HG02852 (cell line): ENCODE results near the gene NSD1.

ENCODE experiments used
- ATAC-seq: cut with Tn5 transposase; IDR thresholded peaks from one replicate; pipeline ENCODE4 v1.9.1; 2021; ENCODE audit warnings: mild to moderate bottlenecking, moderate library complexity; ENCODE audit not compliant: unreplicated experiment

NSD1 gene

DNA sequence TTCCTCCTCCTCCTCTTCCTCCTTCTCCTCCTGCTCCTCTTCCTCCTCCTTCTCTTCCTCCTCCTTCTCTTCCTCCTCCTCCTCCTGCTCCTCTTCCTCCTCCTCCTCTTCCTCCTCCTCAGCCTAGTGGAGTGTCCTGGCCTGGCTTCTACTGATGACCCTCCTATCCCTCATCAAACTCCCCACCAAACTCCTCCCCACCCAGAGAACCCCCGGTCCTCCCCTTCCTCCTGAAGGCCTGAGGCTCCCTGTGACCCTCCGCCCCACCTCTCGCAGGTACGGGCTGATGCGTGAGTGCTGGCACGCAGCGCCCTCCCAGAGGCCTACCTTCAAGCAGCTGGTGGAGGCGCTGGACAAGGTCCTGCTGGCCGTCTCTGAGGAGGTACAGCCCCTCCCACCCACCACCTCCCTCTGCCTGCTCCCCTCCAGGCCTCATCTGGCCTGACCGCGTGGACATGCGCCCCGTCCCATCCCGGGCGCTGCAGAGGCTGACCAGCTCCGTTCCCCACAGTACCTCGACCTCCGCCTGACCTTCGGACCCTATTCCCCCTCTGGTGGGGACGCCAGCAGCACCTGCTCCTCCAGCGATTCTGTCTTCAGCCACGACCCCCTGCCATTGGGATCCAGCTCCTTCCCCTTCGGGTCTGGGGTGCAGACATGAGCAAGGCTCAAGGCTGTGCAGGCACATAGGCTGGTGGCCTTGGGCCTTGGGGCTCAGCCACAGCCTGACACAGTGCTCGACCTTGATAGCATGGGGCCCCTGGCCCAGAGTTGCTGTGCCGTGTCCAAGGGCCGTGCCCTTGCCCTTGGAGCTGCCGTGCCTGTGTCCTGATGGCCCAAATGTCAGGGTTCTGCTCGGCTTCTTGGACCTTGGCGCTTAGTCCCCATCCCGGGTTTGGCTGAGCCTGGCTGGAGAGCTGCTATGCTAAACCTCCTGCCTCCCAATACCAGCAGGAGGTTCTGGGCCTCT lies 36.3 kb upstream of the NSD1 start:
- no peak for ATAC-seq

DNA sequence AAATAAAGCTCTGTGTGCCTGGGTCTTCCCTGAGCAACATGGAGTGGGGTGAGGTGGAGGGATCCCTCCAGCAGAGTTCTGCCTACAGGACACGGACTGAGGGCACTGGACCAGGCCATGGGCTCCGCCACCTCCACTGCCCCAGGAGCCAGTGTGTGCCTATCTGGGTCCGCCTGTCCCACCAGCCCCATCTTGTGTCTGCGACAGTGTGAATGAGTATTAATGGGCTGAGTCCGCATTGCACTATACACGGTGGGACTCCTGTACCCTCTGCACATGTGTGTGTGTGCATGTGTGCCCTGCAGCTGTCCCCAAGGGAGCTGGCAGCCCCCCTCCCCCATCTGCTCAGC lies 35.5 kb upstream of the NSD1 start:
- ATAC-seq = no peak

DNA sequence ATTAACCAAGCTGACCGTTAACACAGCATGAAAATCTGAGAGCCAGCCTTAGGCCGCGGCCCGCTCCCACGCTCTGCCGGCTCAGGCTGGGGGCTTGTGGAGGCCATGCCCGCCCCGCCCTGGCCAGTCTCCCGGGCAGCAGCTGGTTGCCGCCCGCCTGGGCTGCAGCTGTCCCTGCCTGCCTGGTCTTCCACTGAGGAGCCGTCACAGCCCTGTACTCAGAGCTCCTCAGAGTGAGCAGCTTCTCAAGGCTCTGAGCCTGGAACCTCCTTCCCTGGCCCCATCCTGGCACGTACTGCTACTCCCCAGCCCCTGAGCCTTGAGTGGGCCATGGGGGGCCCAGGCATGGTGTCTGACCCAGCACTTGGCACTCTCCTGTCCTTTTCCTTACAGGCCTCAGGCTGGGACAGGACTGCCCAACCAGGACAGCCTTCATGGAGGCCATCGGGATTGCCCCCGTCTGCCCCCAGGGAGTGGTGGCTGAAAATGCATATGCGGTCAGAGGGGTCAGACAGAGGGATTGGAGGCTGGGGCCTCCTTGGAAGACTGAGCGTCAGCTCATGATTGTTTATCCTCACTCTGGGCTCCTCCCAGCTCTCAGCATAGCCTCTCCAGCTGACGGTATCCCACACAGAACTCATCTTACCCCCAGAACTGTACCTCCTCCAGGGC lies 35.0 kb upstream of the NSD1 start:
- ATAC-seq = no peak

GRCh38 chr5:177099422-177100093 lies 34.0 kb upstream of the NSD1 start:
- ATAC-seq = no peak

GRCh38 chr5:177100714-177101121 lies 32.9 kb upstream of the NSD1 start:
- no peak for ATAC-seq

DNA sequence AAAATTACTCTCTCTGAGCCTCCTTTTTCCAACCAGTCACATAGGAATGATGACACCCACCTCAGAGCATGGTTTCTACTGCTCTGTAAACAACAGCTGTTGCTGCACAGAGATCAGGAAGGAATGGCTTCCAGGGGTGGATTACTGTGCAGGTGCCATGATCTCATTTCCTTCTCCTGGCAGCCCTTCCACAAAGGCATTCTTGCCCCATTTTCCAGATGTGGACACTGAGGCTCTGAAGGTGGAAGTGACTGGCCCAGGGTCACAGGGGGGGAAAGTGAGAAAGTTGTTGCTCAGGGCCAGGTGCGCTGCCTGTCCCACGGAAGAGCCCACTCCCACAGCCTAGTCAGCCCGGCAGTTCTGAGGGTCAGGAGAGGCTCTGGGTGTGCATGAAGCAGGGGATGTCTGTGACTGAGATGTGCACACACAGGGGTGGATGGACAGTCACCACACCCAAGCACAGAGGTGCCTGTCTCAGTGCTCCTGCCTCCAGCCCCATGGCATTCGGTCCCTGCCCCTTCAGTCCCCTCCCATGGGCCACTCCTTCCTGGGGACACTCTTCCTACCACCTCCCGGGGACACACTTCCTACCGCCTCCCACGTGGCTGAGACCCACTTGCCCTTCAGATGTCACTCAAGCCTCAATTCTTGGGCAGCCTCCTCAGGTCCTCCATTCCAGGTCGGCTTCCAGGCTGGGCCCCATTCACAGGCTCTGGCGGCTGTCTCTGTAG lies 29.9 kb upstream of the NSD1 start:
- no peak for ATAC-seq

- ATAC-seq = no peak
Observed at GRCh38 chr5:177105691-177106476, 27.7 kb upstream of the NSD1 start.

DNA sequence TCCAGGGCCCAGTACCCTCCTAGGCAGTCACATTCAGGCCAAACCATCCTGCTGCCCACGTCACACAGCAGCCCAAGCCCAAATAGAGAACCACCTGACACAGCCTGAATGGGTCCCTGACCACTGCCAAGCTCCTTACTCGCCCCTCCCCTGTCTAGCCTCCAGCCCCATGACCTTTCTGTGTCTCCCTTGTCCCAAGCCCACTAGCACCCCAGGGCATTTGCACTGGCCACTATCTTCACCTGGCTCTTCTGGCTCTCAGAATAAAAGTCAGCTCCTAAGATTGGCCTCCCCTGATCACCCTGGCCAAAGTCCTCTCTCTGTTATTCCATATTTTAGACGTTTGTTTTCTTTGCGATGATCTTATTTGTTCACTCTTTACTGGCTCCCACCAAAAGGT lies 26.4 kb upstream of the NSD1 start:
- ATAC-seq = no peak

DNA sequence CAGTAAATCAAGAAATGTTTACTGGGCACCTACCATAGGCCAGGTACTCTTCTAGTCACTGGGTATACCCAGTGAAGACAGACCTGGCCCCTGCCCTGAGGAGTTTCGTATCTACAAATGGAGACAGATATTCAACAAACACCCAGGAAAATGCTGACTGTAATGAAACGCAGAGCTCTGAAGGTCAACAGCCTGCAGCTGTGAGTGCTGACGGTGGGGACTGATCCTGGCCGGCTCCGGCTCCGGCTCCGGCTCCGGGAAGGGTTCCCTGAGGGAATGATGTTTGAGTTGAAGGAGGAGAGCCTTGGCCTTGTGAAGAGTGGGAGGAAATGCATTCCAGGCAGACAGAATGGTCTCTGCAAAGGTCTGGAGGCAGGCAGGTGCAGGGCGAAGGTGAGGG lies 23.8 kb upstream of the NSD1 start:
- no peak for ATAC-seq

- no peak for ATAC-seq
Observed at GRCh38 chr5:177111720-177112394, 21.7 kb upstream of the NSD1 start.

DNA sequence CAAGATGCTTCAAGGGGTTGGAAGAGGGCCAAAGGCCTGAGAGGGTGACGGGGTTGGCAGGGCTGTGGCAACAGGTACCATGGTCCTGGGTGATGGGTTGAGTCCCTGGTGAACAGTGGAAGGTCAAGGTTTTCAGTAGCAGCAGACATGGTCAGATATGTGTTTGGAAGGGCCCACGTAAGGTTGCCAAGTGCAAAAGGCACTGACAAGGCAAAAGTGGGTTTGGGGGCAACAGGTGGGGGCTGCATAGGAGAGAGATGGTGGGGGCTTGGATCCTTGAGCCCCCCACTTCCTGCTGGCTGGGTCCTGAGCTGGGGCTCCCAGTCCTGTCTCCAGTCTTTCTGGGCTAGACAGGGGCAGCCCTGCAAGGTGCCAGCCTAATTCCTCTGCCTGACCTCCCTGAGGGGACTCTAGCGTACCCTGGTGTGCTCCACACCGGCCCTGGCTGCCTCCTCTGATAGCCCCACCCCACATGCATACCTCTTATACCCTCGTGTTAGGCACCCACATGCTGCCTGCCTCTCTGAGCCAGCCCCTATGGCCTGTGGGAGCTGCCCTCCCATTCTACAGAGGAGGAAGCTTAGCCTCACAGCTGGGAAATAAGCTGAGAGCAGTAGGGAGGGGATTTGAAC lies 20.9 kb upstream of the NSD1 start:
- no peak for ATAC-seq

DNA sequence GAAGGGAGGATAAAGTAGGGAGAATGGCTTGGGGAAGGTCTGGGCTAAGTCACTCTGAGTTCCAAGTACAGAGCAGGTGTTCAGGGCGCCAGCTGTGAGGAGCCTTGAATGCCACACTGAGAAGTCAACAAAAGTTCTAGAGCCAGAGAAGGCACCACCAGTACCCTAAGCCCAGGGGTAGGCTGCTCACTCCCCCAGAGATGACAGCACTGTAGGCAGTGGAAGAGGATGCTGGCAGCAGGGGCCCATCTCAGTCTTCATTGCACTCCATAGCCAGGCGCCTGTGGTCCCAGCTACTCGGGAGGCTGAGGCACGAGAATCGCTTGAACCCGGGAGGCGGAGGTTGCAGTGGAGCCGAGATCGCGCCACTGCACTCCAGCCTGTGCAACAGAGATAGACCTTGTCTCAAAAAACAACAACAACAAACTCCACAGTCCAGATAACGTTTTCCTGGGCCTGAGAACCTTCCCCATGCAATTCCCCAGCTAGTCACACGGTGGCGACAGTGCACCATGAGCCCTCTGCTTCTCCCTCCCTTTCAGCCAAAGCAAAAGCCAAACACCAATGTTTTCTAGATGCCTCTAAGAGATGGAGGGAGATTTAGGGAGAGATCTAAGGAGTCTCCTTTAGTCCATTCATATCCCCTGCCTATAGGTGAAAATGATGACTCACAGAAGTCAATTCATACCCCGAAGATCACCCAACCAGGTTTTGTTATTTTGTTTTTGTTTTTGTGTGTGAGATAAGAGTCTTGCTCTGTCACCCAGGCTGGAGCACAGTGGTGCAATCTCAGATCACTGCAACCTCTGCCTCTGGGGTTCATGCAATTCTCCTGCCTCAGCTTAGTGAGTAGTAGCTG lies 19.8 kb upstream of the NSD1 start:
- ATAC-seq = peak; percentile 37

DNA sequence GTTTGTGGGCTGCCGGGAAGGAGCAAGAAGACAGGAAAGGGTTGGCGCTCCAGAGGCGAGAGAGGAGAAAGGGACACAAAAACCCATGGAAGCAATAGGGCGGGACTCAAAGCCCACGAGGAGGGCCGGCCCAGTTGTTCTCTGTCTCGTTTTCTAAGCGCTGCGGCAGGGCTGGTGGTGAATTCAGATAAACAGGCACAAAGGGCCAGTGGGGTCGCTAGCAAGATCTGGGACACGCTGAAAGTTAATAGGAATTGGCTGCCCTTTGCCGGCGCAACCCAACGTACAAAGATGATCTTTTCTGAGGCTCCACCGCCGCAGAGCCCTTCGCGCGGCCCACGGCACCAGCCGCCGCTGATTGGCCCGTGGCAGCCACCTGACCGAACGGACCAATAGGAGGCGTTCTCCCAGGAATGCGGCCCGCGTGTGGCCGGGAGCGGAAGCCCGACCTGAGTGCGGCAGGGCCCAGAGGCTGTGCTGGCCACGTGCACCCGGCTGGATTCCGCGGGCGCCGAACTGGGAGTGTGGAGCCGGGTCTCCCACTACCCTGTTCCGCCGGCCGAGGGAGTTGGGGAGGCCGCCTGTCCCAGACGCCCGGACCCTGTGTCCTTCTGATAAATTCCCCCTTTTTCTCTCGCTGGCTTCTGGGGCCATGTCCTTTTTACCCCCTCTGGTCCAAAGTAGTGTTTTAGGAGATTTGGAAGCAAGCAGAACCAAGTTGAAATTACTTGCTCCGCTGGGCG lies 16.8 kb upstream of the NSD1 start:
- peak; percentile 80 for ATAC-seq

DNA sequence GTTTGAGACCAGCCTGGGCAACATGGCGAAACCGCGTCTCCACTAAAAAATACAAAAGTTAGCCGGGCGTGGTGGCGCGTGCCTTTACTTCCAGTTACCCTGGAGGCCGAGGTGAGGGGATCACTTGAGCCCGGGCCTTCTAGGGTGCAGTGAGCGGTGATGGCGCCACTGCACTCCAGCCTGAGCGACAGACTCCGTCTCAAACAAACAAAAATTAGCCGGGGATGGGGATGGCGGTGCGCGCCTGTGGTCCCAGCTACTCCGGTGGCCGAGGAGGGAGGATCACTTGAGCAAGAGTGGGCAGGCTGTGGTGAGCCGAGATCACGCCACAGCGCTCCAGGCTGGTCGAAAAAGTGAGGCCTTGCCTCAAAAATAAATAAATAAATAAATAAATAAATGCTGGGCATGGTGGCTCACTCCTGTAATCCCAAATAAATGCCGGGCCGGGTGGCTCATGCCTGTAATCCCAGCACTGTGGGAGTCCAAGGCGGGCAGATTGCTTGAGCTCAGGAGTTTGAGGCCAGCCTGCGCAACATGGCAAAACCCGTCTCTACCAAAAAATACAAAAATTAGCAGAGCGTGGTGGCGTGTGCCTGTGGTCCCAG lies 16.0 kb upstream of the NSD1 start:
- no peak for ATAC-seq

- no peak for ATAC-seq
Observed at GRCh38 chr5:177122566-177122965, 11.0 kb upstream of the NSD1 start.

- no peak for ATAC-seq
Observed at GRCh38 chr5:177123789-177124485, 9.6 kb upstream of the NSD1 start.
